NK-92 (cell line): ENCODE results near the gene TBC1D16.
"Not testable (repeated sequence)": the region's sequence is repeated elsewhere in the genome, so short reads cannot be mapped to it uniquely, and the experiment has no call there.

ENCODE experiments used
- DNase-seq: peaks from one replicate; lab custom pipeline; 2025; ENCODE audit not compliant: unreplicated experiment; lab: John Stamatoyannopoulos, UW

The TBC1D16 gene

GRCh38 chr17:79977708-79978547 lies 57.7 kb downstream of the TBC1D16 start:
- DNase-seq, result no peak

DNA sequence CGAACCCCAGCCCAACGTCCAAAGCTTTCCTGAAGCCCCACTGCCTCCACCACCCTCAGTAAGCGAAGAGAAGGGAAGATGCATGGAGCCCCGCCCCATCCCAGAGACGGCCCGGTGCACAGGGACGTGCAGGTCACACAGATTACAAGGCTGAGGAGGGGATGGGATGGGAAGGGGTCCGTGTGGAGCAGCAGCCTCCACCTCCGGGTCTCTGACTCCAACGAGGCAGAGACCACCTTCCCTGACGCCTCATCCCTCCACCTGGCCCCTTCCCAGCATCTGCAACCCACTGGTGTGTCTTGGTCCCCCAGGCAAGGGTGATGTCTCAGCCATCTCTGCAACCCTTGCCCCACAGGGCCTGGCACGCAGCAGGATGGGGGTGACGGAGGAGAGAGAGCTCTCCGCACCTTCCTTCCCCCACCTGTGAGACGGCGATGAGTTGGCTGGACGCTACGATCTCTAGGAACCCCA lies 58.5 kb downstream of the TBC1D16 start:
- no peak for DNase-seq

DNA sequence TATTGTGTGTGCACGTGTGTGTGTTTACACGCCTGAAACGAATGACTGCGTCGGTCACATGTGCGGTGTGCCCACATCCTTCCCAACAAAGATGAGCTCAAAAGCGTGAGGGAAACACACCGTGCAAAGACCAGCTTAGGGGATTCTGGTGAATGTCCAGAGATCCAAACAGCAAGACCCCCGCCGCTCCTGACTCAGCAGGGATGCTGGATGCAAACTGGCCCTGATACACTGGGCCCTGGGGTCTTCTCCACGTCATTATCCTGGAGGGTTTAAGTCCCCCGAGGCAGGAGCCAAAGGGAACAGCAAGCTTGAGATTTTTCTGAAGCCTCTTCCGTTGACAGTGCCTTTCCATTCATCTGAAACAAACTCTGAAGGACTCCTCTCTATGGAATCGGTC lies 59.2 kb downstream of the TBC1D16 start:
- no peak for DNase-seq

DNA sequence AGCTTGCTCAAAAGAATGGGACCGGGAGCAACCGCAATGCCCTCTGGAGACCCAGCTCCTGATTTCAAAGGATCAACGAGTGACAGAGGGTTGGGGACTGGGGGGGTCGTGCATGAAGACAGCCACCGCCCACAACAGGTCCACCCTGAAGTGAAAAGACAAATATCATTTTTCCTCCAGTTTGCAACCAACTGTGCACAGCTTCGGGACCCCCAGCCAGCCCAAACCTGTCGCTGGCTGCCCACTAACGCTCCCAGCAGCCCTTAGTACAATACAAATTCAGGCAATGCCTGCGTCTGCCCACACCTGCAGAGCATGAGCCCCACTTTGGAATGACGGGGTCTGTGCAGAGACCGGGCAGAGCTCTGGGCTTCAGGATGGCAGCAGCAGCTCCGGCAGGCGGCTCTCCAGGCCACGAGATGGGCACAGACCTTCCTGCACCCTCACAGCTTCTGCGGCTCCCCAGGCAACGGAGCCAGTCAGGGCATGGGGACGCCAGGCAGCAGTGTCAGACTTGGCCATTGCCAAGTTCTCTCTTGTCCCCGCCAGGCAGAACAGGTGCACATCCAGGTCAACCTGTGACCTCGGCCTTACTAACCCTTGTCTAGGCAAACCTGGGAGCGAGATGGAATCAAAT lies 60.1 kb downstream of the TBC1D16 start:
- DNase-seq, result no peak

- DNase-seq, result no peak
Measured at GRCh38 chr17:79974566-79975497, 60.8 kb downstream of the TBC1D16 start.

GRCh38 chr17:79971651-79972050 lies 64.0 kb downstream of the TBC1D16 start:
- no peak for DNase-seq

DNA sequence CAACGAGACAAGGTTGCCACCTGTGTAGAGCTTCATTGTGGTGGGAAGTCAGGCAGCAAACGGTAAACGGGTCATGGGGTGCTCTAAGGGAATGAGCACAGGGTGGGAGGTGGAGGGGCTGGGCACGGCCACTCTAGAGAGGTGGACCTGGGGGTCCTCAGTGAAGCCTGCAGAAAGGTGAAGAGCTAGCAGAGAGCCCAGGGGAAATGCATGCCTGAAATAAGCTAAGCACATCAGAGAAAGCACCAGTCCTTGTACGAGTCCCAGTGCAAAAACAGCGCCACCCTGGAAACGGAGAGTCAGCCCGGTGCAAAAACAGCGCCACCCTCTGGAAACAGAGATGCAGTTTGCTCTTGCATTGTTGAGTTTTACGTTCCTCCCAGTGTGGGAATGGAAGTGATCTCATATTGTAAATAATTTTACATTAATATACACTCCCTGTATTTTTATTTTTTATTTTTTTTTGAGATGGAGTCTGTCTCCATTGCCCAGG lies 65.0 kb downstream of the TBC1D16 start:
- no peak for DNase-seq

- no peak for DNase-seq
Measured at GRCh38 chr17:79969906-79970305, 65.8 kb downstream of the TBC1D16 start.

DNA sequence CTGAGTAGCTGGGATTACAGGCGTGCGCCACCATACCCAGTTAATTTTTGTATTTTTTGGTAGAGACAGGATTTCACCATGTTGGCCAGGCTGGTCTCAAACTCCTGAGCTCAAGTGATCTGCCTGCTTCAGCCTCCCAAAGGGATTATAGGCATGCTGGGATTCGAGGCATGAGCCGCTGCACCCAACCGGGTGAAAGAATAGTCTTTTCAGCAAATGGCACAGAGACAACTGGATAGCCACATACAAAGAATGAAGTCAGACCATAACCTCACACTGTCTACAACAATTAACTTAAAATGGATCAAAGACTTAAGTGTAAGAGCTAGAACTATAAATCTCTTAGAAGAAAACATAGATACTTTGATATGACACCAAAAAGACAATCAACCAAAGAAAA lies 67.6 kb downstream of the TBC1D16 start:
- DNase-seq, result no peak

DNA sequence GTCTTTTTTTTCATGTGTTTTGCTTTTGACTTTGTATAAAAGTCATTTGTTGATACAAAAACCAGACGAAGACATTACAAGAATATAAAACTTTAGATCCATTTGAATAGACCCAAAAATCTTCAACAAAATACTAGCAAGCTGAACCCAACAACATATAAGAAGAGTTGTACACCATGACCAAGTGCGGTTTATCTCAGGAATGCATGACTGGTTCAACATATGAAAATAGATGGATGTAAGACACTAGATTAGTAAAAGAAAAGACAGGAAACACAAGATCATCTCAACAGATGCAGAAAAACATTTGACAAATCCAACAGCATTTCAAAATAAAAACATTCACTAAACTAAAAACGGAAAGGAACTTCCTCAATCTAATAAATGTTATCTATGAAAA lies 69.0 kb downstream of the TBC1D16 start:
- DNase-seq, result no peak

GRCh38 chr17:79965806-79966205 lies 69.9 kb downstream of the TBC1D16 start:
- DNase-seq, result no peak

DNA sequence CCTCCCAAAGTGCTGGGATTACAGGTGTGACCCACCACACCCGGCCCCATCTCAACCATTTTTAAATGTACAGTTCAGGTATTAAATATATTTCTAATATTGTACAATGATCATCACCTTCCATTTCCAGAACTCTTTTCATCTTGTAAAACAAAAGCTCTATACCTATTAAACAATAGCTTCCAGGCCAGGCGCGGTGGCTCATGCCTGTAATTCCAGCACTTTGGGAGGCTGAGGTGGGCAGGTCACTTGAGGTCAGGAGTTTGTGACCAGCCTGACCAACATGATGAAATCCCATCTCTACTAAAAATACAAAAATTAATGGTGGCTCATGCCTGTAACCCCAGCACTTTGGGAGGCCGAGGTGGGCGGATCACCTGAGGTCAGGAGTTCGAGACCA lies 73.2 kb downstream of the TBC1D16 start:
- not testable (repeated sequence) for DNase-seq

GRCh38 chr17:79961567-79961966 lies 74.1 kb downstream of the TBC1D16 start:
- not testable (repeated sequence) for DNase-seq

- DNase-seq, result no peak
Measured at GRCh38 chr17:79960788-79961522, 74.7 kb downstream of the TBC1D16 start.

- no peak for DNase-seq
Measured at GRCh38 chr17:79959042-79959441, 76.6 kb downstream of the TBC1D16 start.

GRCh38 chr17:79956853-79957252 lies 78.8 kb downstream of the TBC1D16 start:
- no peak for DNase-seq

GRCh38 chr17:79956441-79956735 lies 79.3 kb downstream of the TBC1D16 start:
- DNase-seq, result not testable (repeated sequence)

- DNase-seq, result no peak
Measured at GRCh38 chr17:79955691-79956440, 79.8 kb downstream of the TBC1D16 start.

GRCh38 chr17:79955167-79955549 lies 80.5 kb downstream of the TBC1D16 start:
- DNase-seq, result no peak
